Astrocyte (in vitro differentiated cells and primary cell): Measurements from ENCODE around the gene PIM1. TPM values are rescaled to one million over a fixed set of nuclear protein-coding genes. Genes with fewer than 3 reads are reported as not detected.
"Not testable (repeated sequence)": the region's sequence is repeated elsewhere in the genome, so short reads cannot be mapped to it uniquely, and the experiment has no call there.

Source experiments
- DNase-seq: peaks from one replicate; pipeline ENCODE4 v3.0.0-alpha.2; 2010; ENCODE audit warnings: low read depth
- FAIRE-seq: peaks from 2 replicates; lab custom pipeline; 2011; peaks lifted over from hg19 to GRCh38; lab: Jason Lieb, UNC
- H2AFZ ChIP-seq: 2 replicates; pipeline ENCODE4 v1.6.0; 2012; ENCODE audit warnings: low read depth, low read length, inconsistent platforms
- H3K27ac ChIP-seq: 2 replicates; pipeline ENCODE4 v1.5.1; 2011; ENCODE audit warnings: low read depth, low read length, inconsistent platforms
- H3K27me3 ChIP-seq: 2 replicates; pipeline ENCODE4 v1.6.0; 2011; ENCODE audit warnings: low read length, inconsistent platforms; ENCODE audit not compliant: insufficient read depth
- H3K36me3 ChIP-seq: 2 replicates; pipeline ENCODE4 v1.5.1; 2011; ENCODE audit warnings: low read length, inconsistent platforms; ENCODE audit not compliant: insufficient read depth
- H3K4me1 ChIP-seq: 2 replicates; pipeline ENCODE4 v1.5.1; 2011; ENCODE audit warnings: low read length, inconsistent platforms; ENCODE audit not compliant: insufficient read depth
- H3K4me2 ChIP-seq: 2 replicates; pipeline ENCODE4 v1.6.0; 2012; ENCODE audit warnings: low read length, inconsistent platforms
- H3K4me3 ChIP-seq: 2 replicates; pipeline ENCODE4 v1.5.1; 2011; ENCODE audit warnings: low read depth, mild to moderate bottlenecking, low read length, inconsistent platforms; ENCODE audit not compliant: insufficient read depth
- H3K79me2 ChIP-seq: 2 replicates; pipeline ENCODE4 v1.6.0; 2012; ENCODE audit warnings: mild to moderate bottlenecking, low read length, inconsistent platforms; ENCODE audit not compliant: insufficient read depth
- H3K9ac ChIP-seq: 2 replicates; pipeline ENCODE4 v1.6.0; 2012; ENCODE audit warnings: mild to moderate bottlenecking, low read length, inconsistent platforms
- H3K9me3 ChIP-seq: 2 replicates; pipeline ENCODE4 v1.5.1; 2012; ENCODE audit warnings: low read depth, mild to moderate bottlenecking, low read length, inconsistent platforms; ENCODE audit not compliant: insufficient read depth
- H4K20me1 ChIP-seq: 2 replicates; pipeline ENCODE4 v1.6.0; 2012; ENCODE audit warnings: low read length, inconsistent platforms; ENCODE audit not compliant: insufficient read depth
- H3K27ac Mint-ChIP-seq: one replicate; pipeline ENCODE4 v1.8.0; 2021; ENCODE audit warnings: mild to moderate bottlenecking, mixed read lengths; ENCODE audit not compliant: unreplicated experiment
- H3K27me3 Mint-ChIP-seq: one replicate; pipeline ENCODE4 v1.8.0; 2021; ENCODE audit warnings: low read depth, mixed read lengths; ENCODE audit not compliant: unreplicated experiment
- H3K36me3 Mint-ChIP-seq: one replicate; pipeline ENCODE4 v1.8.0; 2021; ENCODE audit warnings: low read depth, mixed read lengths; ENCODE audit not compliant: unreplicated experiment
- H3K4me1 Mint-ChIP-seq: one replicate; pipeline ENCODE4 v1.8.0; 2021; ENCODE audit warnings: low read depth, mixed read lengths; ENCODE audit not compliant: unreplicated experiment
- H3K4me3 Mint-ChIP-seq: one replicate; pipeline ENCODE4 v1.8.0; 2021; ENCODE audit warnings: mild to moderate bottlenecking, moderate library complexity, mixed read lengths; ENCODE audit not compliant: unreplicated experiment
- H3K9me3 Mint-ChIP-seq: one replicate; pipeline ENCODE4 v1.8.0; 2021; ENCODE audit warnings: mild to moderate bottlenecking, mixed read lengths; ENCODE audit not compliant: unreplicated experiment
- CTCF ChIP-seq: IDR thresholded peaks from 2 replicates; pipeline ENCODE4 v1.5.1; 2011; ENCODE audit warnings: low read depth, mild to moderate bottlenecking, inconsistent platforms, low read length, moderate library complexity; ENCODE audit not compliant: insufficient read depth
- EZH2 ChIP-seq: IDR thresholded peaks from 2 replicates; pipeline ENCODE4 v1.6.1; 2012; ENCODE audit warnings: mild to moderate bottlenecking, low read length, inconsistent platforms; ENCODE audit not compliant: insufficient read depth
- total RNA-seq: library from RNA; stranded (reverse); gene quantifications from 2 replicates; pipeline ENCODE4 v1.2.1, GENCODE V29; 2021

The PIM1 gene
- total RNA-seq, 1 donor from 2014 or later = 32.1 TPM

- no peak for FAIRE-seq
- no peak for TF ChIP-seq EZH2
- TF ChIP-seq CTCF = no peak
- Mint-ChIP-seq H3K27me3 (no peaks in the 10 kb centered on the region), H3K4me3 (no peak overlapping the region), H3K27ac (no peak overlapping the region), H3K4me1 (no peaks in the 10 kb centered on the region), H3K36me3 (no peaks in the 10 kb centered on the region), H3K9me3 (no peaks in the 10 kb centered on the region)
- Histone ChIP-seq H2AFZ (no peak overlapping the region), H3K9ac (no peak overlapping the region), H3K27ac (no peak overlapping the region), H3K4me3 (no peak overlapping the region), H3K27me3 (no peaks in the 10 kb centered on the region), H3K79me2 (no peaks in the 10 kb centered on the region), H4K20me1 (no peaks in the 10 kb centered on the region), H3K9me3 (no peaks in the 10 kb centered on the region), H3K36me3 (no peaks in the 10 kb centered on the region), H3K4me1 (no peaks in the 10 kb centered on the region), H3K4me2 (no peak overlapping the region)
- no peak for DNase-seq
Measured at GRCh38 chr6:37188962-37189510, 19.1 kb downstream of the PIM1 start.

- no peak overlapping the region for H3K4me3 Mint-ChIP-seq
- H3K9me3 Mint-ChIP-seq = no peaks in the 10 kb centered on the region
- Histone ChIP-seq H3K9me3 (no peaks in the 10 kb centered on the region), H3K36me3 (no peaks in the 10 kb centered on the region), H3K27me3 (no peaks in the 10 kb centered on the region), H3K4me1 (no peaks in the 10 kb centered on the region), H2AFZ (no peak overlapping the region), H4K20me1 (no peaks in the 10 kb centered on the region), H3K79me2 (no peaks in the 10 kb centered on the region), H3K4me3 (no peak overlapping the region), H3K4me2 (no peak overlapping the region), H3K9ac (no peak overlapping the region), H3K27ac (no peak overlapping the region)
- H3K4me1 Mint-ChIP-seq = no peaks in the 10 kb centered on the region
- DNase-seq = no peak
- no peaks in the 10 kb centered on the region for H3K36me3 Mint-ChIP-seq
- no peak overlapping the region for H3K27ac Mint-ChIP-seq
- TF ChIP-seq EZH2 (no peak), CTCF (no peak)
- H3K27me3 Mint-ChIP-seq = no peaks in the 10 kb centered on the region
- no peak for FAIRE-seq
Measured at GRCh38 chr6:37190159-37190535, 20.2 kb downstream of the PIM1 start.

- no peak for FAIRE-seq
- no peaks in the 10 kb centered on the region for H3K36me3 Mint-ChIP-seq
- Histone ChIP-seq H3K36me3 (no peaks in the 10 kb centered on the region), H3K4me2 (no peak overlapping the region), H3K79me2 (no peaks in the 10 kb centered on the region), H3K4me3 (no peak overlapping the region), H3K27ac (no peak overlapping the region), H3K27me3 (no peaks in the 10 kb centered on the region), H3K4me1 (no peaks in the 10 kb centered on the region), H3K9ac (no peak overlapping the region), H2AFZ (no peak overlapping the region), H4K20me1 (no peaks in the 10 kb centered on the region), H3K9me3 (no peaks in the 10 kb centered on the region)
- H3K4me3 Mint-ChIP-seq = no peak overlapping the region
- H3K9me3 Mint-ChIP-seq = no peaks in the 10 kb centered on the region
- H3K27me3 Mint-ChIP-seq = no peaks in the 10 kb centered on the region
- no peak overlapping the region for H3K27ac Mint-ChIP-seq
- DNase-seq = no peak
- TF ChIP-seq EZH2 (no peak), CTCF (no peak)
- no peaks in the 10 kb centered on the region for H3K4me1 Mint-ChIP-seq
Measured at GRCh38 chr6:37192666-37193065, 22.7 kb downstream of the PIM1 start.

GRCh38 chr6:37194886-37195285 is 24.9 kb downstream of the PIM1 start:
- not testable (repeated sequence) for DNase-seq, H3K4me3 ChIP-seq, FAIRE-seq

More at GRCh38 chr6:37194886-37195285, 24.9 kb downstream of the PIM1 start:
- H3K36me3 Mint-ChIP-seq, H3K27me3 Mint-ChIP-seq, H4K20me1 ChIP-seq, H3K9me3 ChIP-seq, H3K27me3 ChIP-seq, H3K4me2 ChIP-seq, H3K4me1 Mint-ChIP-seq, H3K4me3 Mint-ChIP-seq, H3K27ac Mint-ChIP-seq, H3K79me2 ChIP-seq, H3K4me1 ChIP-seq, H3K27ac ChIP-seq, H3K9me3 Mint-ChIP-seq, H3K36me3 ChIP-seq, H2AFZ ChIP-seq, H3K9ac ChIP-seq: not testable (repeated sequence)
